HFFc6 (cell line): ENCODE data around the gene RAB7A. TPM values are rescaled to one million over a fixed set of nuclear protein-coding genes. Genes with fewer than 3 reads are reported as not detected.

Experiments
- DNase-seq: peaks from one replicate; pipeline ENCODE4 v3.0.0-alpha.2; 2018
- H3K27ac Mint-ChIP-seq: 2 replicates; pipeline ENCODE4 v1.8.0; 2020; ENCODE audit warnings: mild to moderate bottlenecking, mixed read lengths
- H3K27me3 Mint-ChIP-seq: 2 replicates; pipeline ENCODE4 v1.8.0; 2021; ENCODE audit warnings: mild to moderate bottlenecking, moderate library complexity, mixed read lengths; ENCODE audit not compliant: insufficient read depth
- H3K36me3 Mint-ChIP-seq: 2 replicates; pipeline ENCODE4 v1.8.0; 2021; ENCODE audit warnings: low read depth, mixed read lengths
- H3K4me1 Mint-ChIP-seq: 2 replicates; pipeline ENCODE4 v1.8.0; 2020; ENCODE audit warnings: low read depth, mixed read lengths
- H3K4me3 Mint-ChIP-seq: 2 replicates; pipeline ENCODE4 v1.8.0; 2020; ENCODE audit warnings: mild to moderate bottlenecking, moderate library complexity, mixed read lengths
- H3K9me3 Mint-ChIP-seq: 2 replicates; pipeline ENCODE4 v1.8.0; 2020; ENCODE audit warnings: mild to moderate bottlenecking, mixed read lengths
- total RNA-seq, 6 experiments: library from RNA; stranded (reverse); fragmentation: NEBNext Ultra II Directional; extraction: Animal tissue kit (Norgen Biotek cat#: 25700); gene quantifications; 2 replicates in 1 of 6; 3 replicates in 5 of 6; pipeline ENCODE4 v1.2.3, GENCODE V29; 2021
- TF ChIP-seq, protein P1 (sequence below): fragments of 200-600 bp; sonication (generic); IDR thresholded peaks from 2 replicates; pipeline ENCODE4 v1.5.0; 2021; ENCODE audit warnings: antibody characterized with exemption, mild to moderate bottlenecking

RAB7A gene
- total RNA-seq, 6 experiments from 2014 or later = 311 to 355 (median 323) TPM

DNA sequence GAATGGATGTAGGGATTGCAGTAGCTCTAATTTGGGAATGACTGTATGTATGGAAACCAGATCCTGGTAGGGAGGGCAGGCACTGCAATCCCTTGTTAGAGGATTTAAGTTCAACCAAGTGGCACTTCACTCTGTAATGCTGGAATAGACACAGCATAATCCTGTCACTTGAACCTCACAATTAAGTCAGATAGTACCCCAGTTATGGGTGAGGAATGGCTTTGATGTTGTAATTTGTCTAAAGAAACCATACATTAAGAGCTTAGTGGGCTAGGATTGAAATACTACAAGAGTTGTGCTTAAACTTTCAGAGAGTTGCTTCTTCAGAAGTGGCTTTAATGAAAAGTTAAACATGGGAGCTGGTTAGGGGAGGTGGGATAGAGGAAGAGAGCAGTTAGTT, 9.3 kb downstream of the RAB7A start:
- Mint-ChIP-seq H3K27ac (peak overlapping the region; percentile 58), H3K4me3 (peak overlapping the region; percentile 13; the same call in 1 of the 2 replicates), H3K27me3 (peaks cover 2% of the 10 kb centered on the region; the same call in 1 of the 2 replicates), H3K9me3 (no peaks in the 10 kb centered on the region), H3K36me3 (peaks cover 42% of the 10 kb centered on the region), H3K4me1 (peaks cover 56% of the 10 kb centered on the region)
- DNase-seq = no peak
- TF ChIP-seq, protein P1, sequence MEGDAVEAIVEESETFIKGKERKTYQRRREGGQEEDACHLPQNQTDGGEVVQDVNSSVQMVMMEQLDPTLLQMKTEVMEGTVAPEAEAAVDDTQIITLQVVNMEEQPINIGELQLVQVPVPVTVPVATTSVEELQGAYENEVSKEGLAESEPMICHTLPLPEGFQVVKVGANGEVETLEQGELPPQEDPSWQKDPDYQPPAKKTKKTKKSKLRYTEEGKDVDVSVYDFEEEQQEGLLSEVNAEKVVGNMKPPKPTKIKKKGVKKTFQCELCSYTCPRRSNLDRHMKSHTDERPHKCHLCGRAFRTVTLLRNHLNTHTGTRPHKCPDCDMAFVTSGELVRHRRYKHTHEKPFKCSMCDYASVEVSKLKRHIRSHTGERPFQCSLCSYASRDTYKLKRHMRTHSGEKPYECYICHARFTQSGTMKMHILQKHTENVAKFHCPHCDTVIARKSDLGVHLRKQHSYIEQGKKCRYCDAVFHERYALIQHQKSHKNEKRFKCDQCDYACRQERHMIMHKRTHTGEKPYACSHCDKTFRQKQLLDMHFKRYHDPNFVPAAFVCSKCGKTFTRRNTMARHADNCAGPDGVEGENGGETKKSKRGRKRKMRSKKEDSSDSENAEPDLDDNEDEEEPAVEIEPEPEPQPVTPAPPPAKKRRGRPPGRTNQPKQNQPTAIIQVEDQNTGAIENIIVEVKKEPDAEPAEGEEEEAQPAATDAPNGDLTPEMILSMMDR = no peak

DNA sequence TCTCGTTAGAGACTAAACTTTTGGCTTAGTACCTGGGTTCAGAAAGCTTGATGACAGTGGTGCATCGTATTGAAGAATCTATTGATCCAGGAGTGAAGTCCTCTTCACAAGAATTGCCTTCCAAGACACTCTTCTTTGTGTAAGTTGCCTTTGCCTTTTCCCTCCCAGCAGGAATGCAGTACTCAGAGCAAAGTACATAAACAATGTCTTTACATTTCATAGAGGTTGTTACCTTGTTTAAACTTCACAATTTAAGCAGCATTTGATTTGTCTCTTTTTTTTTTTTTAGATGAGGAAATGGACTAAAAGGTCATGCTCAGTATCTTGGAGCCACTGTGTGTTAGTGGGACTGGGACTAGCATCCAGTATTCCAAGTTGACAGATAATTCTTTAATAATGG, 9.9 kb downstream of the RAB7A start:
- Mint-ChIP-seq H3K4me3 (no peak overlapping the region), H3K36me3 (peaks cover 41% of the 10 kb centered on the region), H3K9me3 (no peaks in the 10 kb centered on the region), H3K27ac (peak overlapping the region; percentile 58), H3K4me1 (peaks cover 55% of the 10 kb centered on the region), H3K27me3 (peaks cover 2% of the 10 kb centered on the region; the same call in 1 of the 2 replicates)
- no peak for DNase-seq
- TF ChIP-seq, protein P1 = no peak

DNA sequence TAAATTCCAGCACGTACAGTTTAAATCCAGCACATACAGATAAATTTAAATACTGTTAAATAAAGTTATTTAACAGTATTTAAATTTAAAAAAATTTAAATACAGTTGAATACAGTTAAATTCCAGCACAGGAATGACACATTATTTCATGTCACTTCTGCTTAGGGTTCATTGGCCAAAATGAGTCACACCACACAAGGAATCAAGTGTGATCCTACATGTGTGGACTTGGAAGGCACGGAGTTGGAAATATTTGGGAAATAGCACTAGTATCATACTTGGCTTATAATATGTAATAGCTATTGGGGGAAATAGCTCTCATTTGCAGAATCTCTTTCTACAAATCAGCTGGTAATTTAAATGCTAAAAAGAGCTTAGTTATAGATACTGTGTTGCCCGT, 10.6 kb downstream of the RAB7A start:
- Mint-ChIP-seq H3K27me3 (peaks cover 2% of the 10 kb centered on the region; the same call in 1 of the 2 replicates), H3K27ac (peak overlapping the region; percentile 58), H3K9me3 (peaks cover 2% of the 10 kb centered on the region; the same call in 1 of the 2 replicates), H3K4me3 (no peak overlapping the region), H3K4me1 (peaks cover 56% of the 10 kb centered on the region), H3K36me3 (peaks cover 47% of the 10 kb centered on the region)
- DNase-seq = peak; percentile 28
- TF ChIP-seq, protein P1 = no peak

DNA sequence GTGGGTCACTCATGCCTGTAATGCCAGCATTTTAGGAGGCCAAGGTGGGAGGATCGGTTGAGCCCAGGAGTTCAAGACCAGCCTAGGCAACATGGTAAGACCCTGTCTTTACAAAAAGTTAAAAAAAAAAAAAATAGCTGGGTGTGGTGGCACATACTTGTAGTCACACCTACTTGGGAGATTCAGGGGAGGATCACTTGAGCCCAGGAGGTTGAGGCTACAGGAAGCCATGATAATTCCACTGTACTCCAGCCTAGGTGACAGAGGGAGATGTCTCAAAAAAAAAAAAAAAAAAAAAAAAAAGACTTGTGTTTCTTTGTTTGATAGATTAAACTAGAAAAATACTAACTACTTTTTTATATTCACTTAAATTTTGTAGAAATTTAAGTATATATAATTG, 14.6 kb downstream of the RAB7A start:
- no peak for DNase-seq
- H3K9me3 Mint-ChIP-seq = peaks cover 7% of the 10 kb centered on the region; the same call in 1 of the 2 replicates
- no peak overlapping the region for H3K27ac Mint-ChIP-seq
- peaks cover 29% of the 10 kb centered on the region for H3K4me1 Mint-ChIP-seq
- H3K27me3 Mint-ChIP-seq = peaks cover 2% of the 10 kb centered on the region; the same call in 1 of the 2 replicates
- H3K36me3 Mint-ChIP-seq = peaks cover 29% of the 10 kb centered on the region
- TF ChIP-seq, protein P1 = no peak
- H3K4me3 Mint-ChIP-seq = no peak overlapping the region

DNA sequence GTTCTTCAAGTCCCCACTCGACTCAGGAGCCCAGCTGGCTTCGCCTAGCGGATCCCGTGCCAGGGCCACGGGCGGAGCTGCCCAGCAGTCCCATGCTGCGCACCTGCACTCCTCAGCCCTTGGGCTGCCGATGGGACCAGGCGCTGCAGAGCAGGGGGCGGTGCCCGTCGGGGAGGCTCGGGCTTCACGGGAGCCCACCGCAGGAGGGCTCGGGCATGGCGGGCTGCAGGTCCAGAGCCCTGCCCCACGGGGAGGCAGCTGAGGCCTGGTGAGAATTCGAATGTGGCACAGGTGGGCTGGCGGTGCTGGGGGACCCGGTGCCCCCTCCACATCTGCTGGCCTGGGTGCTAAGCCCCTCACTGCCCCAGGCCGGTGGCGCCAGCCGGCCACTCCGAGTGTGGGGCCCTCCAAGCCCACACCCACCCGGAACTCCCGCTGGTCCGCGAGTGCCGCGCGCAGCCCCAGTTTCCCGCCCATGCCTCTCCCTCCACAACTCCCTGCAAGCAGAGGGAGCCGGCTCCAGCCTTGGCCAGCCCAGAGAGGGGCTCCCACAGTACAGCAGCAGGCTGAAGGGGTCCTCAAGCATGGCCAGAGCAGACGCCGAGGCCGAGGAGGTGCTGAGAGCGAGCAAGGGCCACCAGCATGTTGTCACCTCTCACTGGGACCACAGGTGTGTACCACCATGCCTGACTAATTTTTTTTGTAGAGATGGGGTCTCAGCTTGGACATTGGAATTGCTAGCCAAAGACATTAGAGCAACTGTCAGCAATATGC, 17.0 kb downstream of the RAB7A start:
- peaks cover 7% of the 10 kb centered on the region; the same call in 1 of the 2 replicates for H3K9me3 Mint-ChIP-seq
- H3K27ac Mint-ChIP-seq = no peak overlapping the region
- H3K36me3 Mint-ChIP-seq = peaks cover 33% of the 10 kb centered on the region
- no peak overlapping the region for H3K4me3 Mint-ChIP-seq
- TF ChIP-seq, protein P1 = no peak
- DNase-seq = no peak
- H3K4me1 Mint-ChIP-seq = peaks cover 15% of the 10 kb centered on the region
- H3K27me3 Mint-ChIP-seq = peaks cover 2% of the 10 kb centered on the region; the same call in 1 of the 2 replicates
